ENCODE data around the gene ACRBP. TPM values are rescaled to one million over a fixed set of nuclear protein-coding genes. Genes with fewer than 3 reads are reported as not detected.
A peak's percentile ranks its signal among the peaks of the same experiment; 100 is the strongest.

The ACRBP gene
- total RNA-seq, 4 donors from 2014 or later: 2.2 to 2.9 (median 2.7) TPM; not detected in 1

DNA sequence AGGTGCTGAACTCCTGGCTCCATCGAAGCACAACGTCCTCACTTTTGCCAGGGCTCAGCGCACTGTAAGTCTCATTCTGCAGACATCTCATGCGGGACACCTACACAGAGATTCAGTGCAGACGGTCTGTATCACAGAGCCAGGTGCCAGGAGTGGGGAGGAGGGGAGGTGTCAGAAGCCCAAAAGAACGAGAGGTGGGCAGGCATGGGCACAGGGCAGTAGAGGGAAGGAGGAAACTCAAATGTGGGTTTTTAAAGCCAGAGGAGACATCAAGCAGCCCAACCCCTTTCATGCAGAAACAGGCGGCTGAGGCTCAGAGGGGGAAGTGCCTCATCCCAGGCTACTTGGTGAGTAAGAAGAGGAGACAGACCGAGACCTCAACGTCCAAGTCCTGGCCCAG, 8.9 kb downstream of the ACRBP start:
- H3K4me3 ChIP-seq: no peak overlapping the region
- in situ Hi-C loops (cut with MboI; ENCODE audit: low pct_ligation_motif_present in 1 of 4, low pct_unique_long_range_greater_than_20kb in 1 of 4, low sequenced_read_pairs in 3 of 4) (no loop called here), intact Hi-C loops (cut with DNase I; ENCODE audit: low total_unique reads) (no loop called here)
- peak overlapping the region in 1 of 4 donors; percentile 15 for H3K27ac ChIP-seq
- peaks cover 0 to 26% (median 19%) of the 10 kb centered on the region in 4 donors for H3K4me1 ChIP-seq
- WGBS, 2 donors (ENCODE audit: low coverage in 1 of 2): 74% methylated on average over 9 of the region's 9 CpGs; no CpG with 5 or more reads in 1 of the 2 donors
- no peaks in the 10 kb centered on the region for H3K36me3 ChIP-seq
- no peaks in the 10 kb centered on the region for H3K9me3 ChIP-seq
- DNase-seq: no peak
- TF ChIP-seq POLR2AphosphoS5 (IDR thresholded peaks at IDR 0.05) (no peak), EP300 (IDR thresholded peaks at IDR 0.05; ENCODE audit: low read depth) (no peak), POLR2A (IDR thresholded peaks at IDR 0.05) (no peak)
- TF ChIP-seq, protein P1, sequence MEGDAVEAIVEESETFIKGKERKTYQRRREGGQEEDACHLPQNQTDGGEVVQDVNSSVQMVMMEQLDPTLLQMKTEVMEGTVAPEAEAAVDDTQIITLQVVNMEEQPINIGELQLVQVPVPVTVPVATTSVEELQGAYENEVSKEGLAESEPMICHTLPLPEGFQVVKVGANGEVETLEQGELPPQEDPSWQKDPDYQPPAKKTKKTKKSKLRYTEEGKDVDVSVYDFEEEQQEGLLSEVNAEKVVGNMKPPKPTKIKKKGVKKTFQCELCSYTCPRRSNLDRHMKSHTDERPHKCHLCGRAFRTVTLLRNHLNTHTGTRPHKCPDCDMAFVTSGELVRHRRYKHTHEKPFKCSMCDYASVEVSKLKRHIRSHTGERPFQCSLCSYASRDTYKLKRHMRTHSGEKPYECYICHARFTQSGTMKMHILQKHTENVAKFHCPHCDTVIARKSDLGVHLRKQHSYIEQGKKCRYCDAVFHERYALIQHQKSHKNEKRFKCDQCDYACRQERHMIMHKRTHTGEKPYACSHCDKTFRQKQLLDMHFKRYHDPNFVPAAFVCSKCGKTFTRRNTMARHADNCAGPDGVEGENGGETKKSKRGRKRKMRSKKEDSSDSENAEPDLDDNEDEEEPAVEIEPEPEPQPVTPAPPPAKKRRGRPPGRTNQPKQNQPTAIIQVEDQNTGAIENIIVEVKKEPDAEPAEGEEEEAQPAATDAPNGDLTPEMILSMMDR (IDR thresholded peaks at IDR 0.05): no peak
- H3K27me3 ChIP-seq: no peaks in the 10 kb centered on the region

DNA sequence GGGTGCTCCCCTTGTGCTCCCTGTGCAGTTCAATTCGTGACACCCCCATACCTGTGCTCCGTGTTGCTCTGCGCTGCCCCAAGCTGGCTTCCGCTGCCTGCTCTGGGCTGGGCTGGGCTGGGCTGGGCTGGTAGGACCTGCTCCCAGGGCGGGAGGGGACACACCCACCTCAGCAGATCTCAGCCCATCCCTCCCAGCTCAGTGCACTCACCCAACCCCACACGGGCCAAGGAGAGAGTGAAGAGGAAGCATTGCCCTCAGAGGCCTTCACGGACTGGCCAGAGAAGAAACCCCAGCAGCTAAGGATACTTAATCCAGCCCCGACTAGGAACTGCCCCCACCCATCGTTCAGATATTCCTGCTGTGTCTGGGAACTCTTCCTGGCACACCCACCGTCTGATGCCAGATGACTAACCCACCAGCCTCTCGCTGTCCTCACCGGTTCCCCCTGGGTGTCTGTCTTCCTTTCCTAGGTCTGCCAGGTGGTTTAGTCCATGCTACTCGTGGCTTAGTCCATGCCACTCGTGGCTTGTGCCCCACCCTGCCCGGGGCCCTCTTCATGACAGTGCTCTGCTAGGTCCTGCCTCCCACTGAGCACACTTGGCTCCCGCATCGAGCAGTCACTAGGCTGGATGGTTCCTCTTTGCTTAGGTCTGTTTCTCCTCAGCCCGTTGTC, 11.2 kb downstream of the ACRBP start, which contains the start of gene LPAR5:
Gene LPAR5, minus strand, starts transcription at position 104 of the 676 bp plus-strand sequence. CDS start 14,711 bp downstream, outside the sequence.
- Histone ChIP-seq H3K36me3 (no peaks in the 10 kb centered on the region), H3K4me1 (peaks cover 0 to 44% (median 36%) of the 10 kb centered on the region in 4 donors), H3K27me3 (no peaks in the 10 kb centered on the region), H3K27ac (peak within 1 kb of the TSS; percentile 75 to 84 (median 80)), H3K9me3 (no peaks in the 10 kb centered on the region), H3K4me3 (peak within 1 kb of the TSS in 3 of 4 donors; percentile 26 to 46 (median 27))
- DNase-seq: peak; percentile 91
- intact Hi-C loops (cut with DNase I; ENCODE audit: low total_unique reads): no loop called here
- in situ Hi-C loops (cut with MboI; ENCODE audit: low pct_ligation_motif_present in 1 of 4, low pct_unique_long_range_greater_than_20kb in 1 of 4, low sequenced_read_pairs in 3 of 4): no loop called here
- TF ChIP-seq POLR2AphosphoS5 (IDR thresholded peaks at IDR 0.05) (peak; percentile 84 to 95 (median 95)), EP300 (IDR thresholded peaks at IDR 0.05; ENCODE audit: low read depth) (no peak), POLR2A (IDR thresholded peaks at IDR 0.05) (peak; percentile 95)
- TF ChIP-seq, protein P1 (IDR thresholded peaks at IDR 0.05): no peak
- WGBS, 2 donors (ENCODE audit: low coverage in 1 of 2): 37 to 66% methylated on average over 5 to 18 of the region's 18 CpGs

DNA sequence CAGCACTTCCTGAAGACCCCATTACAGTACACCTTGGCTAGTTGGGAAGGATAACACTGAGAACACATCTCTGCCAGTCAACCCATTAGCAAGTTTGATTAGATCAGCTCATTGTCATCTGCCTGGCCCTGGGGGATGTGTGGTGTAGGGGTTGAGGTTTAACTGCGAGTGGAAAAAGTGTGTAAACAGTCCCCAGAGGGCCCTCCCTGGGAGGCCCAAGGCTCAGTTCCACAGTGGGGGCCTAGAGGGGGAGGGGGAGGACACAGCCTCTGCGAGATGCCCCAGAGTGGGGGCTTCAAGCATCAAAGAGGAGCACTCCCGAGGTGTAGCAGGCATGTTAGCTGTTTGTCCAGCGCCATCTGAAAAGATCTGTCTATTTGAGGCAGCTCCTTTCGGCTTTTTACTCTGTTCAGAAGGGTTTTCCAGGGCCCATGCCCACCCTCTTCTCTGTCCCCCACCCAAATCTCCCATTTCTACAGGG, 11.8 kb downstream of the ACRBP start:
- intact Hi-C loops (cut with DNase I; ENCODE audit: low total_unique reads): no loop called here
- no peak for DNase-seq
- Histone ChIP-seq H3K27me3 (no peaks in the 10 kb centered on the region), H3K36me3 (no peaks in the 10 kb centered on the region), H3K9me3 (no peaks in the 10 kb centered on the region), H3K4me3 (peak overlapping the region in 3 of 4 donors; percentile 26 to 46 (median 27)), H3K4me1 (peaks cover 0 to 50% (median 41%) of the 10 kb centered on the region in 4 donors), H3K27ac (peak overlapping the region; percentile 75 to 84 (median 80))
- in situ Hi-C loops (cut with MboI; ENCODE audit: low pct_ligation_motif_present in 1 of 4, low pct_unique_long_range_greater_than_20kb in 1 of 4, low sequenced_read_pairs in 3 of 4): no loop called here
- WGBS, 2 donors (ENCODE audit: low coverage in 1 of 2): 30% methylated on average over 5 of the region's 5 CpGs; no CpG with 5 or more reads in 1 of the 2 donors
- TF ChIP-seq, protein P1 (IDR thresholded peaks at IDR 0.05): no peak
- TF ChIP-seq POLR2A (IDR thresholded peaks at IDR 0.05) (no peak), POLR2AphosphoS5 (IDR thresholded peaks at IDR 0.05) (no peak), EP300 (IDR thresholded peaks at IDR 0.05; ENCODE audit: low read depth) (no peak)

Measured in transverse colon (tissue), 4 donors.